ENCODE data around the gene TSHZ1.

DNA sequence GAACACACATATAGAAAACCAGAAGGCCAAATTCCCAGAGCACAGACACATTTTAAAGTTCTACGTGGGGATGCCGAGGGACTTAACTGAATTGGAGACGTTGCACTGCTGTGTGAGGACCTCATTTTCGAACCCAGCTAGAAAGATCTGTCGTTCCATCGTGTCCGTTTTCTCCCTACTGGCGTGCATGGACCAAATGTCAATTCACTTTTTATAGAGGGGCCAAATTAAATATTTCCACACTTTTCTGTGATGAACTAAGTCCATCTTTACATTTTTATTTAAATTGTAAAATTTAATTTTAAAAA is 692 bp upstream of the TSHZ1 start:
- TF ChIP-seq, protein P1, sequence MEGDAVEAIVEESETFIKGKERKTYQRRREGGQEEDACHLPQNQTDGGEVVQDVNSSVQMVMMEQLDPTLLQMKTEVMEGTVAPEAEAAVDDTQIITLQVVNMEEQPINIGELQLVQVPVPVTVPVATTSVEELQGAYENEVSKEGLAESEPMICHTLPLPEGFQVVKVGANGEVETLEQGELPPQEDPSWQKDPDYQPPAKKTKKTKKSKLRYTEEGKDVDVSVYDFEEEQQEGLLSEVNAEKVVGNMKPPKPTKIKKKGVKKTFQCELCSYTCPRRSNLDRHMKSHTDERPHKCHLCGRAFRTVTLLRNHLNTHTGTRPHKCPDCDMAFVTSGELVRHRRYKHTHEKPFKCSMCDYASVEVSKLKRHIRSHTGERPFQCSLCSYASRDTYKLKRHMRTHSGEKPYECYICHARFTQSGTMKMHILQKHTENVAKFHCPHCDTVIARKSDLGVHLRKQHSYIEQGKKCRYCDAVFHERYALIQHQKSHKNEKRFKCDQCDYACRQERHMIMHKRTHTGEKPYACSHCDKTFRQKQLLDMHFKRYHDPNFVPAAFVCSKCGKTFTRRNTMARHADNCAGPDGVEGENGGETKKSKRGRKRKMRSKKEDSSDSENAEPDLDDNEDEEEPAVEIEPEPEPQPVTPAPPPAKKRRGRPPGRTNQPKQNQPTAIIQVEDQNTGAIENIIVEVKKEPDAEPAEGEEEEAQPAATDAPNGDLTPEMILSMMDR (IDR thresholded peaks at IDR 0.05), result no peak
- TF ChIP-seq POLR2A (IDR thresholded peaks at IDR 0.05), result no peak
